HepG2 (cell line): Measurements from ENCODE around the gene RAP1A. TPM values are rescaled to one million over a fixed set of nuclear protein-coding genes. Genes with fewer than 3 reads are reported as not detected.

Experiments used
- ATAC-seq: fragments of 200-7000 bp; cut with Tn5 transposase; 3 replicates; pipeline ENCODE4 v1.9.1; 2020; ENCODE audit warnings: mild to moderate bottlenecking, moderate library complexity
- BruUV-seq: library from RNA; stranded (reverse); fragments of 400-500 nt; replicated peaks from 2 replicates; lab custom pipeline; 2021; lab: Mats Ljungman, UMichigan
- CTCF ChIA-PET: fragments of 300-600 bp; formaldehyde crosslinking; extraction: SDS; loops from one replicate; lab custom pipeline; 2021; ENCODE audit warnings: low total read pairs, inconsistent platforms, low intra/inter-chr PET ratio; lab: Yijun Ruan, JAX
- POLR2A ChIA-PET: fragments of 350-600 bp; sonication (Branson Sonifier 250); formaldehyde crosslinking; loops from one replicate; lab custom pipeline; 2020; ENCODE audit warnings: antibody characterized with exemption, inconsistent platforms; lab: Yijun Ruan, JAX
- DNase-seq: peaks from one replicate; pipeline ENCODE4 v3.0.0-alpha.2; 2015; ENCODE audit warnings: low spot score
- FAIRE-seq: peaks from 3 replicates; lab custom pipeline; 2011; peaks lifted over from hg19 to GRCh38; lab: Jason Lieb, UNC
- H2AFZ ChIP-seq: one replicate; pipeline ENCODE4 v1.6.1; 2011; ENCODE audit warnings: low read length, inconsistent platforms
- H3K27ac ChIP-seq: fragments of 300-600 bp; 3 replicates; pipeline ENCODE4 v1.8.0; 2011; ENCODE audit warnings: mixed run types, mild to moderate bottlenecking, mixed read lengths, low read length, inconsistent platforms; ENCODE audit not compliant: insufficient read depth; ENCODE audit errors: extremely low read length
- H3K27me3 ChIP-seq, 2 experiments: fragments of 200-600 bp in 1 of 2; 2 replicates in 1 of 2; 3 replicates in 1 of 2; pipeline versions ENCODE4 v1.6.0 to v1.8.0; 2011; ENCODE audit warnings: low read length in 2 of 2, mild to moderate bottlenecking in 2 of 2, moderate library complexity in 2 of 2, inconsistent platforms in 1 of 2; ENCODE audit not compliant: insufficient read depth in 2 of 2, control insufficient read depth in 1 of 2
- H3K36me3 ChIP-seq, 2 experiments: fragments of 200-600 bp in 1 of 2; replicated peaks in 1 of 2; 2 replicates in 1 of 2; 3 replicates in 1 of 2; pipeline versions ENCODE4 v1.5.1 to v1.8.0; 2011; ENCODE audit warnings: low read length in 2 of 2, inconsistent platforms in 1 of 2; ENCODE audit not compliant: insufficient read depth in 2 of 2, control insufficient read depth in 1 of 2
- H3K4me1 ChIP-seq: 2 replicates; pipeline ENCODE4 v1.5.1; 2012; ENCODE audit warnings: low read length, inconsistent platforms; ENCODE audit not compliant: insufficient read depth
- H3K4me2 ChIP-seq: 2 replicates; pipeline ENCODE4 v1.6.0; 2011; ENCODE audit warnings: low read depth, low read length, inconsistent platforms
- H3K4me3 ChIP-seq, 3 experiments: fragments of 200-600 bp in 1 of 3; sonication (generic), shearing (Covaris generic) in 1 of 3; replicated peaks in 1 of 3; 2 replicates each; pipeline ENCODE4 v1.5.1; 2011 to 2016; ENCODE audit warnings: low read length in 3 of 3, inconsistent platforms in 2 of 3, low read depth in 2 of 3, mild to moderate bottlenecking in 2 of 3, control low read depth in 1 of 3, mixed read lengths in 1 of 3; ENCODE audit not compliant: insufficient read depth in 1 of 3
- H3K79me2 ChIP-seq: one replicate; pipeline ENCODE4 v1.6.1; 2011; ENCODE audit warnings: low read length, inconsistent platforms; ENCODE audit not compliant: insufficient read depth
- H3K9ac ChIP-seq: 2 replicates; pipeline ENCODE4 v1.6.0; 2011; ENCODE audit warnings: mild to moderate bottlenecking, low read depth, low read length, inconsistent platforms; ENCODE audit not compliant: insufficient read depth
- H3K9me3 ChIP-seq: 2 replicates; pipeline ENCODE4 v1.5.1; 2012; ENCODE audit warnings: mild to moderate bottlenecking, low read length
- H4K20me1 ChIP-seq: 2 replicates; pipeline ENCODE4 v1.6.0; 2011; ENCODE audit warnings: inconsistent platforms, mild to moderate bottlenecking, low read length, moderate library complexity; ENCODE audit not compliant: insufficient read depth
- CEBPG ChIP-seq: IDR thresholded peaks from 2 replicates; pipeline ENCODE4 v1.6.1; 2016
- DNMT3B ChIP-seq: conservative IDR thresholded peaks from 2 replicates; pipeline ENCODE4 v1.6.1; 2016; ENCODE audit warnings: missing biosample characterization, control low read depth
- JDP2 ChIP-seq: sonication (generic); formaldehyde crosslinking; IDR thresholded peaks from 2 replicates; pipeline ENCODE4 v1.8.1; 2022; ENCODE audit warnings: missing genetic modification reagents, borderline replicate concordance
- MAX ChIP-seq: IDR thresholded peaks from 2 replicates; pipeline ENCODE4 v1.6.1; 2012; ENCODE audit warnings: inconsistent platforms
- MED1 ChIP-seq: sonication (generic); formaldehyde crosslinking; IDR thresholded peaks from 2 replicates; pipeline ENCODE4 v1.4.0; 2020; ENCODE audit warnings: missing genetic modification reagents
- RBAK ChIP-seq: sonication (generic); formaldehyde crosslinking; IDR thresholded peaks from 2 replicates; pipeline ENCODE4 v1.5.1; 2020; ENCODE audit warnings: mild to moderate bottlenecking, missing genetic modification reagents
- SNAPC5 ChIP-seq: sonication (generic); formaldehyde crosslinking; IDR thresholded peaks from 2 replicates; pipeline ENCODE4 v1.8.1; 2023; ENCODE audit warnings: mild to moderate bottlenecking, missing genetic modification reagents, borderline replicate concordance
- YEATS2 ChIP-seq: sonication (generic); formaldehyde crosslinking; IDR thresholded peaks from 2 replicates; pipeline ENCODE4 v1.4.0; 2020; ENCODE audit warnings: missing genetic modification reagents, borderline replicate concordance
- ZBTB3 ChIP-seq: sonication (generic); formaldehyde crosslinking; IDR thresholded peaks from 2 replicates; pipeline ENCODE4 v1.4.0; 2020; ENCODE audit warnings: low read depth, mild to moderate bottlenecking, moderate library complexity, missing genetic modification reagents, borderline replicate concordance
- ZNF446 ChIP-seq: sonication (generic); formaldehyde crosslinking; IDR thresholded peaks from 2 replicates; pipeline ENCODE4 v1.5.0; 2020; ENCODE audit warnings: mild to moderate bottlenecking, missing genetic modification reagents
- ZNF513 ChIP-seq: sonication (generic); formaldehyde crosslinking; conservative IDR thresholded peaks from 2 replicates; pipeline ENCODE4 v1.5.0; 2020; ENCODE audit warnings: missing genetic modification reagents
- ZSCAN29 ChIP-seq: sonication (generic); formaldehyde crosslinking; conservative IDR thresholded peaks from 2 replicates; pipeline ENCODE4 v1.4.0; 2020; ENCODE audit warnings: mild to moderate bottlenecking, missing genetic modification reagents
- WGBS: methylation state at CpG from one replicate; pipeline ENCODE4 v1.1.6; 2017; ENCODE audit warnings: low lambda C conversion rate; 5-methylcytosine and 5-hydroxymethylcytosine counted together
- in situ Hi-C: cut with HindIII; loops from 2 replicates; pipeline ENCODE4 v1.10.0; 2017; ENCODE audit warnings: low pct_unique_long_range_greater_than_20kb; ENCODE audit not compliant: extremely low pct_ligation_motif_present
- intact Hi-C: fragments of 100-400 bp; cut with micrococcal nuclease; formaldehyde crosslinking; loops from one replicate; pipeline ENCODE4 v1.10.0; 2022; ENCODE audit not compliant: unreplicated experiment
- polyA plus RNA-seq, 8 experiments: library from polyadenylated mRNA; depleted of rRNA in 3 of 8; stranded (reverse) in 7 of 8; unstranded in 1 of 8; fragments of >200 nt; fragmentation: Illumina TruSeq in 4 of 8; extraction: Trizol in 4 of 8; gene quantifications; 2 replicates each; pipeline versions ENCODE4 v1.2.1 to v1.2.3, GENCODE V29; 2011 to 2016; ENCODE audit warnings: low read depth in 4 of 8, missing spikeins in 1 of 8, mixed read lengths in 1 of 8; ENCODE audit not compliant: insufficient read depth in 1 of 8
- total RNA-seq, 5 experiments: library from RNA; depleted of rRNA; stranded (reverse); fragments of >200 nt; fragmentation: Illumina TruSeq; extraction: Trizol; gene quantifications; 2 replicates each; pipeline ENCODE4 v1.2.3, GENCODE V29; 2016; ENCODE audit warnings: low read depth in 1 of 5
- TF ChIP-seq, protein P1 (sequence below): sonication (generic); formaldehyde crosslinking; IDR thresholded peaks from 2 replicates; pipeline ENCODE4 v1.9.0; 2021; ENCODE audit warnings: missing genetic modification reagents, borderline replicate concordance

Gene RAP1A
- total and polyA plus RNA-seq, 2 of the 13 experiments (the other 11 are each of a cell fraction or from before 2014, with no cell fraction given), result 19.0 to 20.7 TPM

DNA sequence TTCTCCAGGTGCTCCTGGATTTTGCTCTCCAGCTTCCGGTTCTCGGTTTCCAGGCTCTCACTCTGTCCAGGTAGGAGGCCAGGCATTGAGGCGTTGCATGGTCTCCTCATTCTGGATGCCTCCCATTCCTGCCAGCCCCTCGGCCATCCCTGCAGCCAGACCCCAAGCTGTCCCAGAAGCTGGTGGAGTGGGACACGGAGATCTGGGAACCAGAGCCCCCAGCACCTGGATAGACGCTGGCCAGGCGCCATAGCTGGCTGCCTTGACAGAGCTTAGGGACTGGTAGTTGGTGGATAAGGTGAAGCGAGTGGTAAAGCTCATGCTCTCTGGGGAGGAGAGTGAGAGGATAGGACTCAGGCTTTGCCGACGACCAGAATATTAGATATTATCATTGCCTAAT is 29.6 kb downstream of the RAP1A start (continued):
- TF ChIP-seq ZNF446 (CRISPR knock-in tag) (no peak), JDP2 (CRISPR knock-in tag) (no peak), ZBTB3 (CRISPR knock-in tag) (no peak), YEATS2 (CRISPR knock-in tag) (no peak), CEBPG (no peak), MED1 (no peak), RBAK (CRISPR knock-in tag) (no peak), MAX (no peak)
- TF ChIP-seq, protein P1, sequence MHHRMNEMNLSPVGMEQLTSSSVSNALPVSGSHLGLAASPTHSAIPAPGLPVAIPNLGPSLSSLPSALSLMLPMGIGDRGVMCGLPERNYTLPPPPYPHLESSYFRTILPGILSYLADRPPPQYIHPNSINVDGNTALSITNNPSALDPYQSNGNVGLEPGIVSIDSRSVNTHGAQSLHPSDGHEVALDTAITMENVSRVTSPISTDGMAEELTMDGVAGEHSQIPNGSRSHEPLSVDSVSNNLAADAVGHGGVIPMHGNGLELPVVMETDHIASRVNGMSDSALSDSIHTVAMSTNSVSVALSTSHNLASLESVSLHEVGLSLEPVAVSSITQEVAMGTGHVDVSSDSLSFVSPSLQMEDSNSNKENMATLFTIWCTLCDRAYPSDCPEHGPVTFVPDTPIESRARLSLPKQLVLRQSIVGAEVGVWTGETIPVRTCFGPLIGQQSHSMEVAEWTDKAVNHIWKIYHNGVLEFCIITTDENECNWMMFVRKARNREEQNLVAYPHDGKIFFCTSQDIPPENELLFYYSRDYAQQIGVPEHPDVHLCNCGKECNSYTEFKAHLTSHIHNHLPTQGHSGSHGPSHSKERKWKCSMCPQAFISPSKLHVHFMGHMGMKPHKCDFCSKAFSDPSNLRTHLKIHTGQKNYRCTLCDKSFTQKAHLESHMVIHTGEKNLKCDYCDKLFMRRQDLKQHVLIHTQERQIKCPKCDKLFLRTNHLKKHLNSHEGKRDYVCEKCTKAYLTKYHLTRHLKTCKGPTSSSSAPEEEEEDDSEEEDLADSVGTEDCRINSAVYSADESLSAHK (CRISPR knock-in tag), result no peak

GRCh38 chr1:111649648-111650047 is 30.1 kb downstream of the RAP1A start:
- H3K27me3 ChIP-seq, result no peaks in the 10 kb centered on the region
- in situ Hi-C loops (no loop called here), intact Hi-C loops (no loop called here)
- H3K9me3 ChIP-seq, result no peaks in the 10 kb centered on the region
- H3K36me3 ChIP-seq, result no peaks in the 10 kb centered on the region
- 0 out of 2 replicates have a peak, but pooled peaks cover 4% of the 10 kb centered on the region for H3K4me1 ChIP-seq
- TF ChIP-seq DNMT3B (CRISPR knock-in tag) (no peak), SNAPC5 (CRISPR knock-in tag) (no peak), ZSCAN29 (CRISPR knock-in tag) (no peak), ZNF513 (no peak)
- no peaks in the 10 kb centered on the region for H4K20me1 ChIP-seq
- POLR2A ChIA-PET, result no interaction called here
- H3K4me2 ChIP-seq, result no peak overlapping the region
- H3K9ac ChIP-seq, result no peak overlapping the region
- CTCF ChIA-PET, result no interaction called here
- 81% methylated on average over 1 of the region's 1 CpG for WGBS
- DNase-seq (no peak), FAIRE-seq (no peak), ATAC-seq (no peak)
- no peak overlapping the region for H2AFZ ChIP-seq
- peaks cover 19% of the 10 kb centered on the region for H3K79me2 ChIP-seq
- no peak overlapping the region for H3K27ac ChIP-seq
- H3K4me3 ChIP-seq, result no peak overlapping the region
- no TSS peak for BruUV-seq
